ENCODE measurements around the gene ARRDC2.

GRCh38 chr19:18049385-18049784 is 41.4 kb downstream of the ARRDC2 start:
- TF ChIP-seq, protein P1, sequence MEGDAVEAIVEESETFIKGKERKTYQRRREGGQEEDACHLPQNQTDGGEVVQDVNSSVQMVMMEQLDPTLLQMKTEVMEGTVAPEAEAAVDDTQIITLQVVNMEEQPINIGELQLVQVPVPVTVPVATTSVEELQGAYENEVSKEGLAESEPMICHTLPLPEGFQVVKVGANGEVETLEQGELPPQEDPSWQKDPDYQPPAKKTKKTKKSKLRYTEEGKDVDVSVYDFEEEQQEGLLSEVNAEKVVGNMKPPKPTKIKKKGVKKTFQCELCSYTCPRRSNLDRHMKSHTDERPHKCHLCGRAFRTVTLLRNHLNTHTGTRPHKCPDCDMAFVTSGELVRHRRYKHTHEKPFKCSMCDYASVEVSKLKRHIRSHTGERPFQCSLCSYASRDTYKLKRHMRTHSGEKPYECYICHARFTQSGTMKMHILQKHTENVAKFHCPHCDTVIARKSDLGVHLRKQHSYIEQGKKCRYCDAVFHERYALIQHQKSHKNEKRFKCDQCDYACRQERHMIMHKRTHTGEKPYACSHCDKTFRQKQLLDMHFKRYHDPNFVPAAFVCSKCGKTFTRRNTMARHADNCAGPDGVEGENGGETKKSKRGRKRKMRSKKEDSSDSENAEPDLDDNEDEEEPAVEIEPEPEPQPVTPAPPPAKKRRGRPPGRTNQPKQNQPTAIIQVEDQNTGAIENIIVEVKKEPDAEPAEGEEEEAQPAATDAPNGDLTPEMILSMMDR (IDR thresholded peaks at IDR 0.05), result no peak
- TF ChIP-seq POLR2A (IDR thresholded peaks at IDR 0.05), result peak in 1 of 4 donors; percentile 38
